Upper lobe of left lung (tissue), 4 donors: Measurements from ENCODE around the gene DYSF.

Experiments used
- CTCF ChIP-seq, 6 experiments: fragments of 450-650 bp in 4 of 6; fragments of 200-600 bp in 2 of 6; sonication (generic) in 2 of 6; IDR thresholded peaks; one replicate each; pipeline ENCODE4 v1.5.1; 2016 to 2019; ENCODE audit warnings: antibody characterized with exemption in 6 of 6
- POLR2A ChIP-seq, 4 donors: fragments of 450-650 bp; IDR thresholded peaks; one replicate each; pipeline ENCODE4 v1.5.1; 2016 to 2017; ENCODE audit warnings: antibody characterized with exemption in 4 of 4, mild to moderate bottlenecking in 2 of 4

- no peak for TF ChIP-seq POLR2A (IDR thresholded peaks at IDR 0.05)
- peak in 3 of 6 experiments; percentile 25 to 53 (median 28) for TF ChIP-seq CTCF (IDR thresholded peaks at IDR 0.05)
Measured at GRCh38 chr2:71460595-71461303, 7.4 kb downstream of the DYSF start.
